ENCODE measurements around the gene SNX30.

SNX30 gene

GRCh38 chr9:112884721-112885120, 134.2 kb downstream of the SNX30 start:
- Histone ChIP-seq H3K9ac (ENCODE audit: low read length) (no peak overlapping the region), H3K9me3 (ENCODE audit: control insufficient read depth, insufficient read depth, low read depth, low read length) (no peaks in the 10 kb centered on the region), H3K36me3 (ENCODE audit: control insufficient read depth, insufficient read depth, low read length) (no peaks in the 10 kb centered on the region), H3K27me3 (ENCODE audit: control insufficient read depth, insufficient read depth, low read length) (peaks cover 8% of the 10 kb centered on the region), H3K4me1 (ENCODE audit: control insufficient read depth, insufficient read depth, low read length) (peaks cover 7% of the 10 kb centered on the region; the same call in 1 of the 2 replicates), H3K4me3 (ENCODE audit: low read depth, low read length) (no peak overlapping the region), H3K27ac (ENCODE audit: low read depth, low read length) (no peak overlapping the region)

- no peaks in the 10 kb centered on the region for H3K9me3 ChIP-seq (ENCODE audit: control insufficient read depth, insufficient read depth, low read depth, low read length)
- no peaks in the 10 kb centered on the region for H3K36me3 ChIP-seq (ENCODE audit: control insufficient read depth, insufficient read depth, low read length)
- H3K27ac ChIP-seq (ENCODE audit: low read depth, low read length): no peak overlapping the region
- H3K9ac ChIP-seq (ENCODE audit: low read length): no peak overlapping the region
- peaks cover 14% of the 10 kb centered on the region for H3K27me3 ChIP-seq (ENCODE audit: control insufficient read depth, insufficient read depth, low read length)
- H3K4me1 ChIP-seq (ENCODE audit: control insufficient read depth, insufficient read depth, low read length): peaks cover 7% of the 10 kb centered on the region; the same call in 1 of the 2 replicates
- no peak overlapping the region for H3K4me3 ChIP-seq (ENCODE audit: low read depth, low read length)
These were observed 134.8 kb downstream of the SNX30 start for GRCh38 chr9:112885324-112885723.

GRCh38 chr9:112886351-112886750, 135.8 kb downstream of the SNX30 start:
- Histone ChIP-seq H3K4me3 (ENCODE audit: low read depth, low read length) (no peak overlapping the region), H3K4me1 (ENCODE audit: control insufficient read depth, insufficient read depth, low read length) (peaks cover 7% of the 10 kb centered on the region; the same call in 1 of the 2 replicates), H3K9me3 (ENCODE audit: control insufficient read depth, insufficient read depth, low read depth, low read length) (no peaks in the 10 kb centered on the region), H3K9ac (ENCODE audit: low read length) (no peak overlapping the region), H3K36me3 (ENCODE audit: control insufficient read depth, insufficient read depth, low read length) (no peaks in the 10 kb centered on the region), H3K27ac (ENCODE audit: low read depth, low read length) (no peak overlapping the region), H3K27me3 (ENCODE audit: control insufficient read depth, insufficient read depth, low read length) (peaks cover 24% of the 10 kb centered on the region)

- H3K4me3 ChIP-seq (ENCODE audit: low read depth, low read length): no peak overlapping the region
- peaks cover 7% of the 10 kb centered on the region; the same call in 1 of the 2 replicates for H3K4me1 ChIP-seq (ENCODE audit: control insufficient read depth, insufficient read depth, low read length)
- H3K27ac ChIP-seq (ENCODE audit: low read depth, low read length): no peak overlapping the region
- H3K9me3 ChIP-seq (ENCODE audit: control insufficient read depth, insufficient read depth, low read depth, low read length): no peaks in the 10 kb centered on the region
- H3K27me3 ChIP-seq (ENCODE audit: control insufficient read depth, insufficient read depth, low read length): peaks cover 34% of the 10 kb centered on the region
- no peaks in the 10 kb centered on the region for H3K36me3 ChIP-seq (ENCODE audit: control insufficient read depth, insufficient read depth, low read length)
- H3K9ac ChIP-seq (ENCODE audit: low read length): no peak overlapping the region
These were observed 136.8 kb downstream of the SNX30 start for GRCh38 chr9:112887381-112887780.

GRCh38 chr9:112890106-112891081, 139.8 kb downstream of the SNX30 start, which contains the start of gene SLC46A2:
TSS of gene SLC46A2 (minus strand) at chr9:112890876. CDS start at chr9:112890681, 195 bp downstream.
- no peaks in the 10 kb centered on the region for H3K4me1 ChIP-seq (ENCODE audit: control insufficient read depth, insufficient read depth, low read length)
- no peaks in the 10 kb centered on the region for H3K9me3 ChIP-seq (ENCODE audit: control insufficient read depth, insufficient read depth, low read depth, low read length)
- no peak within 1 kb of the TSS for H3K9ac ChIP-seq (ENCODE audit: low read length)
- H3K4me3 ChIP-seq (ENCODE audit: low read depth, low read length): peak within 1 kb of the TSS; percentile 55
- no peak within 1 kb of the TSS for H3K27ac ChIP-seq (ENCODE audit: low read depth, low read length)
- peaks cover 38% of the 10 kb centered on the region for H3K27me3 ChIP-seq (ENCODE audit: control insufficient read depth, insufficient read depth, low read length)
- no peaks in the 10 kb centered on the region for H3K36me3 ChIP-seq (ENCODE audit: control insufficient read depth, insufficient read depth, low read length)

- Histone ChIP-seq H3K4me3 (ENCODE audit: low read depth, low read length) (no peak overlapping the region), H3K9me3 (ENCODE audit: control insufficient read depth, insufficient read depth, low read depth, low read length) (no peaks in the 10 kb centered on the region), H3K4me1 (ENCODE audit: control insufficient read depth, insufficient read depth, low read length) (no peaks in the 10 kb centered on the region), H3K36me3 (ENCODE audit: control insufficient read depth, insufficient read depth, low read length) (no peaks in the 10 kb centered on the region), H3K27me3 (ENCODE audit: control insufficient read depth, insufficient read depth, low read length) (peaks cover 38% of the 10 kb centered on the region), H3K9ac (ENCODE audit: low read length) (no peak overlapping the region), H3K27ac (ENCODE audit: low read depth, low read length) (no peak overlapping the region)
These were observed 141.0 kb downstream of the SNX30 start for GRCh38 chr9:112891521-112891920.

GRCh38 chr9:112892981-112893380, 142.4 kb downstream of the SNX30 start:
- H3K4me1 ChIP-seq (ENCODE audit: control insufficient read depth, insufficient read depth, low read length): no peaks in the 10 kb centered on the region
- peaks cover 38% of the 10 kb centered on the region for H3K27me3 ChIP-seq (ENCODE audit: control insufficient read depth, insufficient read depth, low read length)
- no peak overlapping the region for H3K9ac ChIP-seq (ENCODE audit: low read length)
- H3K36me3 ChIP-seq (ENCODE audit: control insufficient read depth, insufficient read depth, low read length): no peaks in the 10 kb centered on the region
- no peaks in the 10 kb centered on the region for H3K9me3 ChIP-seq (ENCODE audit: control insufficient read depth, insufficient read depth, low read depth, low read length)
- H3K4me3 ChIP-seq (ENCODE audit: low read depth, low read length): no peak overlapping the region
- H3K27ac ChIP-seq (ENCODE audit: low read depth, low read length): no peak overlapping the region

GRCh38 chr9:112894041-112894440, 143.5 kb downstream of the SNX30 start:
- Histone ChIP-seq H3K9ac (ENCODE audit: low read length) (no peak overlapping the region), H3K36me3 (ENCODE audit: control insufficient read depth, insufficient read depth, low read length) (no peaks in the 10 kb centered on the region), H3K4me3 (ENCODE audit: low read depth, low read length) (no peak overlapping the region)

GRCh38 chr9:112894699-112895098, 144.1 kb downstream of the SNX30 start:
- Histone ChIP-seq H3K27ac (ENCODE audit: low read depth, low read length) (no peak overlapping the region), H3K9ac (ENCODE audit: low read length) (no peak overlapping the region), H3K36me3 (ENCODE audit: control insufficient read depth, insufficient read depth, low read length) (no peaks in the 10 kb centered on the region), H3K9me3 (ENCODE audit: control insufficient read depth, insufficient read depth, low read depth, low read length) (no peaks in the 10 kb centered on the region), H3K4me1 (ENCODE audit: control insufficient read depth, insufficient read depth, low read length) (no peaks in the 10 kb centered on the region), H3K27me3 (ENCODE audit: control insufficient read depth, insufficient read depth, low read length) (peaks cover 30% of the 10 kb centered on the region), H3K4me3 (ENCODE audit: low read depth, low read length) (no peak overlapping the region)

More at GRCh38 chr9:112894041-112894440, 143.5 kb downstream of the SNX30 start:
- Histone ChIP-seq H3K9me3 (ENCODE audit: control insufficient read depth, insufficient read depth, low read depth, low read length) (no peaks in the 10 kb centered on the region), H3K27ac (ENCODE audit: low read depth, low read length) (no peak overlapping the region), H3K27me3 (ENCODE audit: control insufficient read depth, insufficient read depth, low read length) (peaks cover 37% of the 10 kb centered on the region), H3K4me1 (ENCODE audit: control insufficient read depth, insufficient read depth, low read length) (no peaks in the 10 kb centered on the region)

- no peak overlapping the region for H3K27ac ChIP-seq (ENCODE audit: low read depth, low read length)
- no peaks in the 10 kb centered on the region for H3K9me3 ChIP-seq (ENCODE audit: control insufficient read depth, insufficient read depth, low read depth, low read length)
- no peaks in the 10 kb centered on the region for H3K4me1 ChIP-seq (ENCODE audit: control insufficient read depth, insufficient read depth, low read length)
- H3K36me3 ChIP-seq (ENCODE audit: control insufficient read depth, insufficient read depth, low read length): no peaks in the 10 kb centered on the region
- H3K27me3 ChIP-seq (ENCODE audit: control insufficient read depth, insufficient read depth, low read length): peaks cover 16% of the 10 kb centered on the region
- H3K4me3 ChIP-seq (ENCODE audit: low read depth, low read length): no peak overlapping the region
- no peak overlapping the region for H3K9ac ChIP-seq (ENCODE audit: low read length)
These were observed 145.6 kb downstream of the SNX30 start for GRCh38 chr9:112896131-112896530.

- Histone ChIP-seq H3K9me3 (ENCODE audit: control insufficient read depth, insufficient read depth, low read depth, low read length) (no peaks in the 10 kb centered on the region), H3K36me3 (ENCODE audit: control insufficient read depth, insufficient read depth, low read length) (no peaks in the 10 kb centered on the region), H3K27ac (ENCODE audit: low read depth, low read length) (no peak overlapping the region), H3K4me1 (ENCODE audit: control insufficient read depth, insufficient read depth, low read length) (no peaks in the 10 kb centered on the region), H3K27me3 (ENCODE audit: control insufficient read depth, insufficient read depth, low read length) (no peaks in the 10 kb centered on the region), H3K9ac (ENCODE audit: low read length) (no peak overlapping the region), H3K4me3 (ENCODE audit: low read depth, low read length) (no peak overlapping the region)
These were observed 148.3 kb downstream of the SNX30 start for GRCh38 chr9:112898872-112899311.
